ENCODE data around the gene ITPRIP.

The ITPRIP gene

GRCh38 chr10:104268713-104269645, 69.3 kb downstream of the ITPRIP start, which contains the start of gene GSTO2:
TSS of gene GSTO2 (plus strand) at chr10:104269184. CDS start at chr10:104274916, 5,732 bp downstream.
- TF ChIP-seq TAF1 (IDR thresholded peaks at IDR 0.05; ENCODE audit: borderline replicate concordance, low read depth, low read length) (peak; percentile 80), POLR2AphosphoS5 (IDR thresholded peaks at IDR 0.05; ENCODE audit: low read depth, low read length) (peak; percentile 90), POLR2A (IDR thresholded peaks at IDR 0.05; ENCODE audit: low read depth, low read length) (peak; percentile 97)
- FAIRE-seq (peak; percentile 97), DNase-seq (ENCODE audit: insufficient read length) (peak; percentile 99)

- no peak for DNase-seq (ENCODE audit: insufficient read length)
- TF ChIP-seq TAF1 (IDR thresholded peaks at IDR 0.05; ENCODE audit: borderline replicate concordance, low read depth, low read length) (no peak), POLR2A (IDR thresholded peaks at IDR 0.05; ENCODE audit: low read depth, low read length) (no peak), POLR2AphosphoS5 (IDR thresholded peaks at IDR 0.05; ENCODE audit: low read depth, low read length) (no peak)
- FAIRE-seq, result no peak
Observed at GRCh38 chr10:104268405-104268712, 69.9 kb downstream of the ITPRIP start.

GRCh38 chr10:104267721-104268404, 70.4 kb downstream of the ITPRIP start:
- FAIRE-seq (peak; percentile 85), DNase-seq (ENCODE audit: insufficient read length) (no peak)
- TF ChIP-seq POLR2AphosphoS5 (IDR thresholded peaks at IDR 0.05; ENCODE audit: low read depth, low read length), result no peak; the same call in 1 of the 2 replicates
- TF ChIP-seq TAF1 (IDR thresholded peaks at IDR 0.05; ENCODE audit: borderline replicate concordance, low read depth, low read length), result no peak
- peak; percentile 9; the same call in 1 of the 2 replicates for TF ChIP-seq POLR2A (IDR thresholded peaks at IDR 0.05; ENCODE audit: low read depth, low read length)

GRCh38 chr10:104264783-104265182, 73.5 kb downstream of the ITPRIP start:
- no peak for TF ChIP-seq POLR2AphosphoS5 (IDR thresholded peaks at IDR 0.05; ENCODE audit: low read depth, low read length)
- no peak for FAIRE-seq

GRCh38 chr10:104262055-104262454, 76.2 kb downstream of the ITPRIP start:
- DNase-seq (ENCODE audit: insufficient read length) (no peak), FAIRE-seq (no peak)
- TF ChIP-seq POLR2A (IDR thresholded peaks at IDR 0.05; ENCODE audit: low read depth, low read length) (no peak), POLR2AphosphoS5 (IDR thresholded peaks at IDR 0.05; ENCODE audit: low read depth, low read length) (no peak), TAF1 (IDR thresholded peaks at IDR 0.05; ENCODE audit: borderline replicate concordance, low read depth, low read length) (no peak)

More at GRCh38 chr10:104264783-104265182, 73.5 kb downstream of the ITPRIP start:
- DNase-seq (ENCODE audit: insufficient read length), result no peak

- no peak for TF ChIP-seq TAF1 (IDR thresholded peaks at IDR 0.05; ENCODE audit: borderline replicate concordance, low read depth, low read length)
- no peak for TF ChIP-seq POLR2AphosphoS5 (IDR thresholded peaks at IDR 0.05; ENCODE audit: low read depth, low read length)
- TF ChIP-seq POLR2A (IDR thresholded peaks at IDR 0.05; ENCODE audit: low read depth, low read length), result no peak
- no peak for DNase-seq (ENCODE audit: insufficient read length)
- no peak for FAIRE-seq
Observed at GRCh38 chr10:104260775-104261115, 77.5 kb downstream of the ITPRIP start.

GRCh38 chr10:104259999-104260774, 78.1 kb downstream of the ITPRIP start:
- TF ChIP-seq POLR2AphosphoS5 (IDR thresholded peaks at IDR 0.05; ENCODE audit: low read depth, low read length) (no peak), TAF1 (IDR thresholded peaks at IDR 0.05; ENCODE audit: borderline replicate concordance, low read depth, low read length) (no peak), POLR2A (IDR thresholded peaks at IDR 0.05; ENCODE audit: low read depth, low read length) (no peak)
- DNase-seq (ENCODE audit: insufficient read length) (no peak), FAIRE-seq (no peak)
